NCI-H146 treated with DMSO at 0.1 percent for 48 hours (cell line): ENCODE data around the gene ZNF526.
"Not testable (repeated sequence)": the region's sequence is repeated elsewhere in the genome, so short reads cannot be mapped to it uniquely, and the experiment has no call there.

Source experiments
- DNase-seq: peaks from one replicate; lab custom pipeline; 2025; ENCODE audit not compliant: unreplicated experiment; lab: John Stamatoyannopoulos, UW

The ZNF526 gene

DNA sequence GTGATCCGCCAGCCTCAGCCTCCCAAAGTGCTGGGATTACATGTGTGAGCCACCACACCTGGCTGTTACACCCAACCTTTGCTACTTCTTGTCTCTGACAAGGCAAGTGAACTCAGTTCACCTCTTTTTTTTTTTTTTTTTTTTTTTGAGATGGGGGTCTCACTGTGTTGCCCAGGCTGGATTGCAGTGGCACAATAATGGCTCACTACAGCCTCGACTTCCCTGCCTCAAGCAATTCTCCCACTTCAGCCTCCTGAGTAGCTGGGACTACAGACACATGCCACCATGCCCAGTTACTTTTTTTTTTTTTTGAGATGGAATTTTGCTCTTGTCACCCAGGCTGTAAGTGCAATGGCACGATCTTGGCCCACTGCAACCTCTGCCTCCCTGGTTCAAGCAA lies 37.7 kb downstream of the ZNF526 start:
- DNase-seq = not testable (repeated sequence)

DNA sequence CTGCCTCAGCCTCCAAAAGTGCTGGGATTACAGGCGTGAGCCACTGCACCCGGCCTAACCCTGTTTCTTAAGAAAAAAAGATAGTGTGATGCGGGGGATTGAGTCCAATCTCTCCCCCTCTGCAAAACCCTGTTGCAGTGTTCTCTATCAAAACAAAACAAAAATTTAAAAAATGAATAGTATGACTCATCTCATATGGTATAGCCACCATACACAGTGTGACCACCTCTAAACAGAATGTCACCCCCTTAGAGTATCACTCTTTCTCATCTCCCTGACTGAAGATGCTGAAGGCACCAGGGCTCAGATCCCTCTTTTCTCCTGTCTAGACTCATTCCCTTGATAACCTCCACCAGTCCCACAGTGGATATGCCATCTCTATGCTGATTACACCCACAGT lies 41.7 kb downstream of the ZNF526 start:
- DNase-seq = no peak

DNA sequence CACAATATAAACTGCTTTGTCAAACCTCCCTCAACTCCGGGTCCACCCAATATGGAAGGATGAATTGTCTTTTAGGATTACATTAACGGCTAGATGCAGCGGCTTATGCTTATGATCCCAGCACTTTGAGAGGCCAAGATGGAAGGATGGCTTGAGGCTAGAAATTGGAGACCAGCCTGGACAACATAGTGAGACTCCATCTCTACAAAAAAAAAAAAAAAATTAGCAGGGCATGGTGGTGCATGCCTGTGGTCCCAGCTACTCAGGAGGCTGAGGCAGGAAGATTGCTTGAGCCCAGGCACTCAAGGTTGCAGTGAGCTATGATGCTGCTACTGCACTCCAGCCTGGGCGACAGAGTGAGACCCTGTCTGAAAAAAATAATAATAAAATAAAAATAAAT lies 46.0 kb downstream of the ZNF526 start:
- DNase-seq = not testable (repeated sequence)

DNA sequence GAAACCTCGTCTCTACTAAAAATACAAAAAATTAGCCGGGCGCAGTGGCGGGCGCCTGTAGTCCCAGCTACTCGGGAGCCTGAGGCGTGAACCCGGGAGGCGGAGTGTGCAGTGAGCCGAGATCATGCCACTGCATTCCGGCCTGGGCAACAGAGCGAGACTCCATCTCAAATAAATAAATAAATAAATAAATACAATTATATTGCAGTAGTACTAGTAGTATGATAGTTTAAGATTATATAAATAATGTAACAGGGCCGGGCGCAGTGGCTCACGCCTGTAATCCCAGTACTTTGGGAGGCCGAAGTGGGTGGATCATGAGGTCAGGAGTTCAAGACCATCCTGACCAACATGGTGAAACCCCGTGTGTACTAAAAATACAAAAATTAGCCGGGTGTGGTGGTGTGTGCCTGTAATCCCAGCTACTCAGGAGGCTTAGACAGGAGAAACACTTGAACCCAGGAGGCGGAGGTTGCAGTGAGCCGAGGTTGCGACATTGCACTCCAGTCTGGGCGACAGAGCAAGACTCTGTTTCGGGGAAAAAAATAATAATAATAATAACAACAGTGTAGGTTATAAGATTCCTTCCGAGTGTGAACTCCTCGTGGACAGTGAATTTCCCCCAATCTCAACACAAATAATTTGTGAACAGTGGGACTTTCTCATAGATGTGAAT lies 47.0 kb downstream of the ZNF526 start:
- not testable (repeated sequence) for DNase-seq

DNA sequence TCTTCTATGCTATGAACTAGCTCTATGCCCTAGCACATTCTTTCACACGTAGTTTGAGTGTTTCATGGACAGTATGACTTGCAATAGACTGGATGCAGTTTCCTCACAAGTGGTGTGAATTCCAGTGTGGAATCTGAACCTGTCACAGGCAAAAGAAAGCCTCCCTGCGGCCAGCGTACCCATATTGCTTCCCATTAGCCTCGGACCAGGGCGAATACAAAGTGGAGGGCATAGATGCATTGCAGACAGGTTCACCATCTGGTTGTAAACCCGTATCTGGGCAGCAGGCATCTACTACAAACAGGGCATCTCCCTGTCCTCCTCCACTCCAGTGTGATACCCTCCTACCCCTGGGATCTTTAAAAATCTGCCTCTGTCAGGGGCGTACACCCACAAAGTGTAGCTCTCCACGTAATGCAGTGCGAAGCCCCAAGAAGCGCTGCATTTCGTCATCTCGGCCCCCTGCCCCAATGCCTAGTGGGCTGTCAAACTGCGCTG lies 47.6 kb downstream of the ZNF526 start:
- no peak for DNase-seq

DNA sequence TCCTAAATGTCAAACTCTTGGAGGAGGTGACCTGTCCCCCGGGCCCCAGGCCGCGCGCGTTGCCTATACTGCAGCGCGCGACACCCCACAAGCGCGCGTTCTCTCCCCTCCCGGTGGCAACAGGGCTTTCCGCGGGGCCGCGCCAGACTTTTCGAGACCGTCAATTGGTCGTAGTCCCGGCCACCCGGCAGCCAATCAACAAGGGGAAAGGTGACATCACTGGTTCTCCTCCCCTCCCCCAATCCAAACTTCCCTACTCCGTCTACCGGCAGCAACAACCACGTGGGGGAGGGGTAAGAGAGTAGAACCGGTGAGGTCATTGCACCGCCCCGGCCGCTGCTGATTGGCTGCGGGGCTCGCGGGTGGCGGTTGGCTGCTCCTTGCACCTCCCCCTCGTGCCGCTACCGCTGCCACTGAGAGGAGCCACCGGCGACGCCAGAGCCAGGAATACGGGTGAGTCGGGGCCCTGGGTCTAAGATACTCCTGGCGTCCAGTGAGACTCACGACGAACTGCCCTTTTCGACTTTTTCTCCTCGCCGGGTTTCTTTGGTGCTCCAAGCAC lies 48.1 kb downstream of the ZNF526 start:
- peak; percentile 99 for DNase-seq

DNA sequence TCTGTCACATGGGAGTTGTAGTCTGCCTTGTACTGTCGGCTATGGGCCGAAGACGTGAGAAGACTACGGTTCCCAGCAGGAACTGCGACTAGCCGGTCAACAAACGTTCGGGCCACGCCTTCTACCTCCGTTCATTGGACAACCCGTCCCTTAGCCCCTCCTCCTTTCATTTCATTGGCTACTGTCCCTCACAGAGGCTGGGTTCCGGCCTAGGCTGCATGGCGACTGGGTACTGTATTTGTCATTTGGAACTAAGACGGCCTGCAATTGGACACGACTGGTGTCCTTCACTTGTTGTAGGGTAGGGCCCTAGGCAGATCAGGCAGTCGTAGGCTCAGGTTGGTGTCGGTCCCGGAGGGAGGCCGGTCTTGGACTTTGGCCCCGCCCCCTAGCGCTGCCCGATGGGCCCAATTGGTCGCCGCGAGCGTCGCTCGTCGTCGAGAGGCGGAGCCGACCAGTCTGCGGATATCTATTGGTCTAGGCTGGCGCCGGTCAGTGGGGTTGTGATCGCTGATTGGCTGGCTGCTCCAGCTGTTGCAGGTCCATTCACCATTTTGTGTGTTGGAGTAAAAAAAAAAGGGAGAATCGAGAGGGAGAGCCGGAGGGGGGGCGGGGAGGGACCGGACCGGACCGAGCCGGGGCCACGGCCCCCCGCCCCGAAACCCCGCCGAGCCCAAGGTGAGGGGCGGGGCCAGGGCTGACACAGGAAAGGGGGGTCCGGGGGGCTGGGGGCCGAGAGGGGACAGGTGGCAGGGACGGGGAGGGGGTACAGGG lies 48.8 kb downstream of the ZNF526 start, which contains the start of gene CIC:
Gene CIC (plus strand): TSS at position 549 of the 774 bp plus-strand sequence. CDS start 2,532 bp downstream, outside the sequence.
- DNase-seq = peak; percentile 100

DNA sequence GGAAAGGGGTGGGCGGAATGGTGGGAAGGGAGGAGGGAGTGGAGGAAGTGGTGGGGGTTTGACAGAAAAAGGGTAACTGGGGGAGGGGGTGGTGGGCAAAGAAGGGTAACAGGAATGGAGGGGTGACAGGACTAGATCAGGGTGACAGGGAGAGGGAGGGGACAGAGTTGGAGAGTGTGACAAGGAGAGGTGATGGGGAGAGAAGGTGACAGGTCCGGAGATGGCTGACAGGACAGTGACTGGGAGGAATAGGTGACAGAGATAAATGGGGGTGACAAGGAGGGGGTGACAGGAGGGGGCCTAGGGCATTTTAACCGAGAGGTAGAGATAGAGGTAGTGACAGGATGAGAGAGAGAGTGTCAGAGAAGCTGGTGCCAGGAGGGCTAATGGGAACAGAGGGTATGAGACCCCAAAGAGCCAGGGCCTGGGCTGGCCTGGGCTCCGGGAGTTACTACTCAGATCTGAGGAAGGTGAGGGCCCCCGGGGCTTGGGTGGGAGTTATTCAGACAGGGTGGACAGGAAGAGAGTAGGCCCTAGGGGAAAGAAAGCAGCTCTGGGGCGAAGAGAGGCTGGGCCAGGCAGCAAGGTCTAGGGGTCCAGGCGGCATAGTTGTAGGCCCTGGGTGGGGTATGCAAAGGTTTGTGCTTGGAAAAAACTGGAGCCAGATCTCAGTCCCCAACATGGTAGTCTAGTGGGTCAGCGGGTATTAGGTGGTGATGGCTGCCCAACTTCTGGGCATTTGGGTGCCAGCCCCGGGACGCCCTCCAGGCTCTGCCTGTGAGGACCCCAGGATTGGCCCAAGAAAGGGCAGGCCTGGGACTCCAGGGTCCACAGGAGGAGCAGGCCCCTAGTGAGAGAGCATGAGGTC lies 49.6 kb downstream of the ZNF526 start:
- DNase-seq = no peak

DNA sequence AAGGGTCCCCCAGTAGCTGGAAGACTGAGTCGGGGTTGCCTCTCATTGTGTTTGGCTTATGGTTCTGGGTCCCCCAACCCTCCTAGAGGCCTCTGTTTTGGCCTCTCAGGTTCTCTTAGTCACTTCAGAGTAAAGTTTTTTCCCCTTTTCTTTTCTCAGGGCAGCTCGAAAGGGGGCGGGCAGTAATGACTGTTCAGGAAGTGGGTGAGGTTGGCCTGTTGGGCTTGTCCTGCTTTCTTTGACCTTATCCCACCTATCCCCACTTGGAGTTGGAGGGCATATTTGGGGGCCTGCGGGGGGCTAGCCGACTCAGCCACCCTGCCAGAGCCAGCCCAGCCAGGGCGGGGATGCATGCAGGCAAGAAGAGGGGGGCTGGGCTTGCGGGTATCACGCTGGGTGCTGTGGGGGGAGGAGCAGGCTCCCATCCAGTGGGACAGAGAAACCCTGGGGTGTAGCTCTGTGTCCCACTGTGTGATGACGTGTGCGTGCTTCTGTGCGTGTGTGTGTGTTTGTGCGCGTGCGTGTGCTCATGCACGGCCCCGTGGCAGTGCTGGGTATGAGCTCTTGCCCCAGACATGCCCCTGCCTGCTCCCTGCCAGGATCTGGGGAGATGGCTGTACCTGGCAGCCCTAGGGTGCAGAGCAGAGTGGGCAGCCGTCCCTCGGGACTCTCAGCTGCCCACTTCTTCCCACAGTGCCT lies 50.4 kb downstream of the ZNF526 start:
- no peak for DNase-seq

DNA sequence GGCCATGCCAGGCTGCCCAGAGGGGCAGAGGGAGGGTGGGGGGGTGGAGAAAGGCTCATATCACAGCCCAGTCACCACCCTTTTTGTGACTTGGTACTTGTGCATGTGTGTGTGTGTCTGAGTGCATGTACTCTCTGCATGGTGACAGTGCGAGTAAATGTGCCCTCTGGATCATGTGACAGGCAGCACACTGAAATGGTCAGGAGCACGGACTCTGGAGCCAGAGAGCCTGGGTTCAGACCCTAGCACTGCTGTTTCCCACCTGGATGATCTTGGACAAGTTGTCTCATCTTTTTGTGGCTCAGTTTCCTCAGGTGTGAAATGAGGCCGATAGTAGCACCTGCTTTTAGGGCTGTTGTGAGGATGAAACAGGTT lies 50.9 kb downstream of the ZNF526 start:
- DNase-seq = no peak

DNA sequence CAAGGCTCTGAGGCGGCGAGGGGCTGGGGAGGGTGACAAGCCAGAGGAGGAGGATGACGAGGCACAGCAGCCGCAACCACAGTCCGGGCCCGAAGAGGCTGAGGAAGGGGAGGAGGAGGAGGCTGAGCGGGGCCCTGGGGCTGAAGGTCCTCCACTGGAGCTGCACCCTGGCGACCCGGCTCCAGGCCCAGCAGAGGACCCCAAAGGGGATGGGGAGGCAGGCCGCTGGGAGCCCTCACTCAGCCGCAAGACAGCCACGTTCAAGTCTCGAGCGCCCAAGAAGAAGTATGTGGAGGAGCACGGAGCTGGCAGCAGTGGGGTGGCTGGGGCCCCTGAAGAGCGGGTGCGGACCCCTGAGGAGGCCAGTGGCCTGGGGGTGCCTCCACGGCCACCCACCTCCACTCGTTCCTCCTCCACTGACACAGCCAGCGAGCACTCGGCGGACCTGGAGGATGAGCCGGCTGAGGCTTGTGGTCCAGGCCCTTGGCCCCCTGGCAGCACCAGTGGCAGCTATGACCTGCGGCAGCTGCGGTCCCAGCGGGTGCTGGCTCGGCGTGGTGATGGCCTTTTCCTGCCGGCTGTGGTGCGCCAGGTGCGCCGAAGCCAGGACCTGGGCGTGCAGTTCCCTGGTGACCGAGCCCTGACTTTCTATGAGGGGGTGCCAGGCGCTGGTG lies 51.9 kb downstream of the ZNF526 start:
- DNase-seq = no peak

DNA sequence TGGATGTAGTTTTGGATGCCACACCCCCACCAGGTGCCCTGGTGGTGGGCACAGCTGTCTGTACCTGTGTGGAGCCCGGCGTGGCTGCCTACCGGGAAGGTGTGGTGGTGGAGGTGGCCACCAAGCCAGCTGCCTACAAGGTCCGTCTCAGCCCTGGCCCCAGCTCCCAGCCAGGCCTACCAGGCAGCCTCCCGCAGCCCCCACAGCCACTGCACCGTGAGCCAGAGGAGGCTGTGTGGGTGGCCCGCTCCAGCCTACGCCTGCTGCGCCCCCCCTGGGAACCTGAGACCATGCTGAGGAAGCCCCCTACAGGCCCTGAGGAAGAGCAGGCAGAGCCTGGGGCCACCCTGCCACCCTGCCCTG lies 52.4 kb downstream of the ZNF526 start:
- no peak for DNase-seq

DNA sequence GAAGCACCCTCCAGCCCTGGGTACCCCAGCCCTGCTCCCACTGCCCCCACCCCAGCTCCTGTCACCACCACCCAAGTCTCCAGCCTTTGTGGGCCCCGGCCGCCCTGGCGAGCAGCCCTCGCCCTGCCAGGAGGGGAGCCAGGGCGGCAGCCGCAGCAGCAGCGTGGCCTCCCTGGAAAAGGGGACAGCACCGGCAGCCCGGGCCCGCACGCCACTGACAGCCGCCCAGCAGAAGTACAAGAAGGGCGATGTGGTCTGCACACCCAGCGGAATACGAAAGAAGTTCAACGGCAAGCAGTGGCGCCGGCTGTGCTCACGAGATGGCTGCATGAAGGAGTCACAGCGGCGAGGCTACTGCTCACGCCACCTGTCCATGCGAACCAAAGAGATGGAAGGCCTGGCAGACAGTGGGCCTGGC lies 52.9 kb downstream of the ZNF526 start:
- DNase-seq = no peak

DNA sequence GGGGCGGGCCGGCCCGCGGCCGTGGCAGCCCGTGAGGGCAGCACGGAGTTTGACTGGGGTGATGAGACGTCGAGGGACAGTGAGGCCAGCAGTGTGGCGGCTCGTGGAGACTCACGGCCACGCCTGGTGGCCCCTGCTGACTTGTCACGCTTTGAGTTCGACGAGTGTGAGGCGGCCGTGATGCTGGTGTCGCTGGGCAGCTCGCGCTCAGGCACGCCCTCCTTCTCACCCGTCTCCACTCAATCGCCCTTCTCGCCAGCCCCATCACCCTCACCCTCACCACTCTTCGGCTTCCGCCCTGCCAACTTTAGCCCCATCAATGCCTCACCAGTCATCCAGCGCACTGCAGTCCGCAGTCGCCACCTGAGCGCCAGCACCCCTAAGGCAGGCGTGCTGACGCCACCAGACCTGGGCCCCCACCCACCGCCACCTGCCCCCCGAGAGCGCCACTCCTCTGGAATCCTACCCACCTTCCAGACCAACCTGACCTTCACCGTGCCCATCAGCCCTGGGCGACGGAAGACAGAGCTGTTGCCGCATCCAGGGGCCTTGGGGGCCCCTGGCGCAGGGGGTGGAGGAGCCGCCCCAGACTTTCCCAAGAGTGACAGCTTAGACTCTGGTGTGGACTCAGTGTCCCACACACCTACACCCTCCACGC lies 53.4 kb downstream of the ZNF526 start:
- no peak for DNase-seq

DNA sequence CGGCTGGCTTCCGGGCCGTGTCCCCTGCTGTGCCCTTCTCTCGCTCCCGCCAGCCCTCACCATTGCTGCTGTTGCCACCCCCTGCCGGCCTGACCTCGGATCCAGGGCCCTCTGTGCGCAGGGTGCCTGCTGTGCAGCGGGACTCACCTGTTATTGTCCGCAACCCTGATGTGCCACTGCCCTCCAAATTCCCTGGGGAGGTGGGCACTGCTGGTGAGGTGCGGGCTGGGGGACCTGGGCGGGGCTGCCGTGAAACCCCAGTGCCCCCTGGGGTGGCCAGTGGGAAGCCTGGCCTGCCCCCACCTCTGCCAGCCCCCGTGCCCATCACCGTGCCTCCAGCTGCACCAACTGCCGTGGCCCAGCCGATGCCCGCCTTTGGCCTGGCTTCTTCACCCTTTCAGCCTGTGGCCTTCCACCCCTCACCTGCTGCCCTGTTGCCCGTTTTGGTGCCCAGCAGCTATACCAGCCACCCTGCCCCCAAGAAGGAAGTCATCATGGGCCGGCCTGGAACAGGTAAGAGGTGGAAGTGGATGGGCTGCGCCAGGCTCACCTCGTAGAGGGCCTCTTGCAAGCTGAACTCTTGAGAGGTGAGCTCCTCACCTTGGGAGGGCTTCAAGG lies 54.1 kb downstream of the ZNF526 start:
- DNase-seq = no peak

DNA sequence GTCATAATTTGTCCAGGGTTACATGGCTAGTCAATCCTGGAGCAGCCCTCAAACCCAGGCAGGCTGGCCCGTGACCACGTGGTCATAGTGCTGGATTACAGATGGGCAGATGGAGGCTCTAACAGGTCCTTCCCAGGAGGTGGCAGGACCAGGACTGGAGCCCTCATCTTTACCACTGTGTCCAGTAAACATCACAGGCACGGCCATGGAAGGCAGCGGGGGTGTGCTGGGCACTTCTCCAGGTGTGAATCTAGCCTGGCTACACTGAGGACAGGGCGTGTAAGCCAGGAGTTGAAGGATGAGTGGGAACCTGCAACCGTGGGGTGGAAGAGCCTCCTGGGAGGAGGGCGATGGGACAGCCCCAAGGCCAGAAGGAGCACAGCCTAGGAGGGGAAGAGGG lies 55.0 kb downstream of the ZNF526 start:
- DNase-seq = no peak

DNA sequence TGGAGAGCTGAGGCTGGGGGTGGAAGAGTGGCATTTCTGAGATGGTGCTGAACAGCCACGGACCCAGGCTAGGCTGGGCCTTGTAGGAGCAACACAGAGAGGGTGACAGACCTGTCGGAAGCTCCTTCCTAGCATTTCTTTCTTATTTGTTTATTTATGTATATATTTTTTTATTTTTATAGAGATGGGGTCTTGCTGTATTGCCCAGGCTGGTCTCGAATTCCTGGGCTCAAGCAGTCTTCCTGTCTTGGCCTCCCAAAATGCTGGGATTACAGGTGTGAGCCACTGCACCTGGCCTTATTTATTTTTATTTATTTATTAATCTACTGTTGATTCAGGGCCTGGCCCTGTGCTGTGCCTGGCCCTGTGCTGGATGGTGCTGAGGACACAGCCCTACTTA lies 55.4 kb downstream of the ZNF526 start:
- DNase-seq = no peak

DNA sequence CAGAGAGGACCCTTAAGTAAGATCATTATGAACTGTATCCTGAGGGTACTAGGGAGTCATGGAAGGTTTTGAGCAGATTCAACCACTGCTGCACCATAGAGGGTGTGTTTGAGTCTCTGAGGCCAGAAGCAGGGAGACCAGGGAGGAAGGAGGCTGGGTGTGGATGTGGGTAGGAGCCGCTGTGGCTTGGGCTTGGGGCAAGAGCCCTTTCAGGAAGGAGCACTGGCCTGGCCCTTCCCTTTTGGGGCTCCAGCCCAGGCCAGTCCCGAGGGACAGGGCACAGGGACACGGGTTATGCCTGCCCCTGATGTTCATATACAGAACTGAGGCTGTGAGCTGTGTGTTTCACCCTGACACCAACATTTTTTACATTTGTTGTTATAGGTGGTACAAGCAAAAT lies 56.2 kb downstream of the ZNF526 start:
- no peak for DNase-seq

DNA sequence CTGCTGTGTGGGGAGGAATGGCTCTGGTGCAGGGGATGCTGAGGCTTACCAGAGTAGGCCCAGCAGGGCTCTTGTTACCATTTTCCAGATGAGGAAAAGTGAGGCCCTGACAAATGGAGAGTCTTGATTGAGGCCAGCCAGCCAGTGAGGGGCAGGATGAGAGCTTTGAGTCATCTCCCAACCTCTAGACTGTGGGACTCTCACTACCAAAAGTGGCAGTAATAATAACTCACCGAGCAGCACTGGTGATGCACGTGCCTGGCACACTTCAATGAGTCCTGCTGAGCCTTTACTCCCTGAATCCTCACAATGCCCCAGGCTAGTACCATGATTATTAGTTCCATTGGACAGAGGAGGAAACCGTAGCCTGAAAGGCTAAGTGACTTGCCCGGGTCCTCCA lies 56.7 kb downstream of the ZNF526 start:
- no peak for DNase-seq
